Lower leg skin (tissue), 4 donors: ENCODE data around the gene VSX1. TPM values are rescaled to one million over a fixed set of nuclear protein-coding genes. Genes with fewer than 3 reads are reported as not detected.
A peak's percentile ranks its signal among the peaks of the same experiment; 100 is the strongest.

ENCODE experiments used
- DNase-seq, 2 donors: peaks; one replicate each; pipeline ENCODE4 v3.0.0-alpha.2; 2019; ENCODE audit warnings: low spot score in 2 of 2
- H3K4me3 ChIP-seq: fragments of 200-600 bp; sonication (generic); 2 replicates; pipeline ENCODE4 v1.5.1; 2017; ENCODE audit warnings: mild to moderate bottlenecking, low read depth; ENCODE audit not compliant: poor library complexity, severe bottlenecking
- CTCF ChIP-seq, 3 donors: fragments of 450-650 bp; IDR thresholded peaks; one replicate each; pipeline ENCODE4 v1.5.1; 2016; ENCODE audit warnings: antibody characterized with exemption in 3 of 3, mild to moderate bottlenecking in 3 of 3, moderate library complexity in 2 of 3
- POLR2A ChIP-seq, 2 donors: fragments of 450-650 bp; IDR thresholded peaks; one replicate each; pipeline ENCODE4 v1.6.1; 2016 to 2017; ENCODE audit warnings: antibody characterized with exemption in 2 of 2, mild to moderate bottlenecking in 1 of 2, moderate library complexity in 1 of 2
- WGBS, 2 donors: methylation state at CpG; one replicate each; pipeline ENCODE4 v1.1.5; 2018; 5-methylcytosine and 5-hydroxymethylcytosine counted together
- intact Hi-C: fragments of 100-400 bp; cut with DNase I; formaldehyde crosslinking; loops from one replicate; pipeline ENCODE4 v1.15.0; 2023; ENCODE audit warnings: low total_unique reads
- total RNA-seq, 4 donors: library from RNA; depleted of rRNA; stranded (reverse); fragments of >200 nt; gene quantifications; one replicate each; pipeline ENCODE4 v1.1.0, GENCODE V29; 2016

VSX1 gene
- total RNA-seq, 4 donors from 2014 or later: not detected

GRCh38 chr20:25067102-25067987 lies 14.6 kb downstream of the VSX1 start:
- no peak overlapping the region for H3K4me3 ChIP-seq
- TF ChIP-seq POLR2A (IDR thresholded peaks at IDR 0.05) (no peak), CTCF (IDR thresholded peaks at IDR 0.05) (peak in 1 of 3 donors; percentile 55)
- peak in 1 of 2 donors; percentile 39 for DNase-seq
- 88 to 91% methylated on average over 18 of the region's 18 CpGs for WGBS, 2 donors
- intact Hi-C loops: no loop called here

GRCh38 chr20:25066386-25066785 lies 15.6 kb downstream of the VSX1 start:
- WGBS, 2 donors: 28 to 35% methylated on average over 6 of the region's 6 CpGs
- intact Hi-C loops: no loop called here
- TF ChIP-seq CTCF (IDR thresholded peaks at IDR 0.05): no peak
- TF ChIP-seq POLR2A (IDR thresholded peaks at IDR 0.05): no peak
- DNase-seq: no peak
- H3K4me3 ChIP-seq: no peak overlapping the region

GRCh38 chr20:25065625-25066338 lies 16.2 kb downstream of the VSX1 start:
- H3K4me3 ChIP-seq: no peak overlapping the region
- intact Hi-C loops: loop anchor here (2.0 kb wide), 1 partner anchor 71 kb away; no protein-coding TSS in a partner anchor
- DNase-seq: peak; percentile 74 to 94
- TF ChIP-seq POLR2A (IDR thresholded peaks at IDR 0.05): no peak
- peak in 1 of 3 donors; percentile 73 for TF ChIP-seq CTCF (IDR thresholded peaks at IDR 0.05)
- WGBS, 2 donors: 12 to 18% methylated on average over 9 of the region's 9 CpGs

GRCh38 chr20:25065072-25065624 lies 16.8 kb downstream of the VSX1 start:
- H3K4me3 ChIP-seq: no peak overlapping the region
- intact Hi-C loops: loop anchor here (2.0 kb wide), 1 partner anchor 70 kb away; no protein-coding TSS in a partner anchor
- TF ChIP-seq POLR2A (IDR thresholded peaks at IDR 0.05) (no peak), CTCF (IDR thresholded peaks at IDR 0.05) (no peak)
- DNase-seq: no peak
- WGBS, 2 donors: 62 to 68% methylated on average over 7 to 9 of the region's 9 CpGs

GRCh38 chr20:25064561-25065071 lies 17.3 kb downstream of the VSX1 start:
- DNase-seq: no peak
- TF ChIP-seq POLR2A (IDR thresholded peaks at IDR 0.05): no peak
- no peak for TF ChIP-seq CTCF (IDR thresholded peaks at IDR 0.05)
- intact Hi-C loops: loop anchor here (2.0 kb wide), 1 partner anchor 70 kb away; no protein-coding TSS in a partner anchor
- WGBS, 2 donors: 91 to 92% methylated on average over 4 of the region's 4 CpGs
- no peak overlapping the region for H3K4me3 ChIP-seq
